HepG2 (cell line): Measurements from ENCODE around the gene PAPPA2. TPM values are rescaled to one million over a fixed set of nuclear protein-coding genes. Genes with fewer than 3 reads are reported as not detected.

Source experiments
- ATAC-seq: fragments of 200-7000 bp; cut with Tn5 transposase; 3 replicates; pipeline ENCODE4 v1.9.1; 2020; ENCODE audit warnings: mild to moderate bottlenecking, moderate library complexity
- BruUV-seq: library from RNA; stranded (reverse); fragments of 400-500 nt; replicated peaks from 2 replicates; lab custom pipeline; 2021; lab: Mats Ljungman, UMichigan
- CTCF ChIA-PET: fragments of 300-600 bp; formaldehyde crosslinking; extraction: SDS; loops from one replicate; lab custom pipeline; 2021; ENCODE audit warnings: low total read pairs, inconsistent platforms, low intra/inter-chr PET ratio; lab: Yijun Ruan, JAX
- POLR2A ChIA-PET: fragments of 350-600 bp; sonication (Branson Sonifier 250); formaldehyde crosslinking; loops from one replicate; lab custom pipeline; 2020; ENCODE audit warnings: antibody characterized with exemption, inconsistent platforms; lab: Yijun Ruan, JAX
- DNase-seq: peaks from one replicate; pipeline ENCODE4 v3.0.0-alpha.2; 2015; ENCODE audit warnings: low spot score
- FAIRE-seq: peaks from 3 replicates; lab custom pipeline; 2011; peaks lifted over from hg19 to GRCh38; lab: Jason Lieb, UNC
- H2AFZ ChIP-seq: one replicate; pipeline ENCODE4 v1.6.1; 2011; ENCODE audit warnings: low read length, inconsistent platforms
- H3K27ac ChIP-seq: fragments of 300-600 bp; 3 replicates; pipeline ENCODE4 v1.8.0; 2011; ENCODE audit warnings: mixed run types, mild to moderate bottlenecking, mixed read lengths, low read length, inconsistent platforms; ENCODE audit not compliant: insufficient read depth; ENCODE audit errors: extremely low read length
- H3K27me3 ChIP-seq, 2 experiments: fragments of 200-600 bp in 1 of 2; 2 replicates in 1 of 2; 3 replicates in 1 of 2; pipeline versions ENCODE4 v1.6.0 to v1.8.0; 2011; ENCODE audit warnings: low read length in 2 of 2, mild to moderate bottlenecking in 2 of 2, moderate library complexity in 2 of 2, inconsistent platforms in 1 of 2; ENCODE audit not compliant: insufficient read depth in 2 of 2, control insufficient read depth in 1 of 2
- H3K36me3 ChIP-seq, 2 experiments: fragments of 200-600 bp in 1 of 2; replicated peaks in 1 of 2; 2 replicates in 1 of 2; 3 replicates in 1 of 2; pipeline versions ENCODE4 v1.5.1 to v1.8.0; 2011; ENCODE audit warnings: low read length in 2 of 2, inconsistent platforms in 1 of 2; ENCODE audit not compliant: insufficient read depth in 2 of 2, control insufficient read depth in 1 of 2
- H3K4me1 ChIP-seq: 2 replicates; pipeline ENCODE4 v1.5.1; 2012; ENCODE audit warnings: low read length, inconsistent platforms; ENCODE audit not compliant: insufficient read depth
- H3K4me2 ChIP-seq: 2 replicates; pipeline ENCODE4 v1.6.0; 2011; ENCODE audit warnings: low read depth, low read length, inconsistent platforms
- H3K4me3 ChIP-seq, 3 experiments: fragments of 200-600 bp in 1 of 3; sonication (generic), shearing (Covaris generic) in 1 of 3; replicated peaks in 1 of 3; 2 replicates each; pipeline ENCODE4 v1.5.1; 2011 to 2016; ENCODE audit warnings: low read length in 3 of 3, inconsistent platforms in 2 of 3, low read depth in 2 of 3, mild to moderate bottlenecking in 2 of 3, control low read depth in 1 of 3, mixed read lengths in 1 of 3; ENCODE audit not compliant: insufficient read depth in 1 of 3
- H3K79me2 ChIP-seq: one replicate; pipeline ENCODE4 v1.6.1; 2011; ENCODE audit warnings: low read length, inconsistent platforms; ENCODE audit not compliant: insufficient read depth
- H3K9ac ChIP-seq: 2 replicates; pipeline ENCODE4 v1.6.0; 2011; ENCODE audit warnings: mild to moderate bottlenecking, low read depth, low read length, inconsistent platforms; ENCODE audit not compliant: insufficient read depth
- H3K9me3 ChIP-seq: 2 replicates; pipeline ENCODE4 v1.5.1; 2012; ENCODE audit warnings: mild to moderate bottlenecking, low read length
- H4K20me1 ChIP-seq: 2 replicates; pipeline ENCODE4 v1.6.0; 2011; ENCODE audit warnings: inconsistent platforms, mild to moderate bottlenecking, low read length, moderate library complexity; ENCODE audit not compliant: insufficient read depth
- EP300 ChIP-seq, 3 experiments: sonication (generic) in 1 of 3; formaldehyde crosslinking in 1 of 3; IDR thresholded peaks; 2 replicates each; pipeline versions ENCODE4 v1.5.1 to v1.6.1; 2011 to 2020; ENCODE audit warnings: low read depth in 2 of 3, low read length in 2 of 3, borderline replicate concordance in 1 of 3, improper control_type of control experiment in 1 of 3, mild to moderate bottlenecking in 1 of 3, missing genetic modification reagents in 1 of 3, moderate library complexity in 1 of 3
- ISL2 ChIP-seq: sonication (generic); formaldehyde crosslinking; IDR thresholded peaks from 2 replicates; pipeline ENCODE4 v1.5.0; 2020; ENCODE audit warnings: missing genetic modification reagents
- MAF1 ChIP-seq: sonication (generic); formaldehyde crosslinking; IDR thresholded peaks from 2 replicates; pipeline ENCODE4 v1.5.0; 2020; ENCODE audit warnings: missing genetic modification reagents, borderline replicate concordance
- NFATC3 ChIP-seq: sonication (generic); formaldehyde crosslinking; IDR thresholded peaks from 2 replicates; pipeline ENCODE4 v1.5.1; 2020; ENCODE audit warnings: mild to moderate bottlenecking, missing genetic modification reagents
- SP1 ChIP-seq, 2 experiments: fragments of 450-650 bp in 1 of 2; sonication (generic) in 1 of 2; formaldehyde crosslinking in 1 of 2; IDR thresholded peaks; 2 replicates each; pipeline versions ENCODE4 v1.4.0 to v1.6.1; 2016 to 2020; ENCODE audit warnings: missing genetic modification reagents in 1 of 2
- SP4 ChIP-seq: sonication (generic); formaldehyde crosslinking; IDR thresholded peaks from 2 replicates; pipeline ENCODE4 v1.8.1; 2023; ENCODE audit warnings: mild to moderate bottlenecking, missing genetic modification reagents
- SRSF1 ChIP-seq: fragments of 200-400 bp; formaldehyde crosslinking; optimal IDR thresholded peaks from 2 replicates; pipeline ENCODE3; 2017; ENCODE audit warnings: mild to moderate bottlenecking, low read depth, low read length, moderate library complexity
- ZFP1 ChIP-seq: IDR thresholded peaks from 2 replicates; pipeline ENCODE4 v1.6.1; 2016
- ZFP62 ChIP-seq: sonication (generic); formaldehyde crosslinking; IDR thresholded peaks from 2 replicates; pipeline ENCODE4 v1.4.0; 2020; ENCODE audit warnings: missing genetic modification reagents
- ZNF12 ChIP-seq: sonication (generic); formaldehyde crosslinking; IDR thresholded peaks from 2 replicates; pipeline ENCODE4 v1.5.0; 2020; ENCODE audit warnings: missing genetic modification reagents
- ZNF382 ChIP-seq: sonication (generic); formaldehyde crosslinking; IDR thresholded peaks from 2 replicates; pipeline ENCODE4 v1.5.0; 2020; ENCODE audit warnings: missing genetic modification reagents, mild to moderate bottlenecking, borderline replicate concordance
- ZNF619 ChIP-seq: sonication (generic); formaldehyde crosslinking; IDR thresholded peaks from 2 replicates; pipeline ENCODE4 v1.4.0; 2020; ENCODE audit warnings: mild to moderate bottlenecking, missing genetic modification reagents
- WGBS: methylation state at CpG from one replicate; pipeline ENCODE4 v1.1.6; 2017; ENCODE audit warnings: low lambda C conversion rate; 5-methylcytosine and 5-hydroxymethylcytosine counted together
- in situ Hi-C: cut with HindIII; loops from 2 replicates; pipeline ENCODE4 v1.10.0; 2017; ENCODE audit warnings: low pct_unique_long_range_greater_than_20kb; ENCODE audit not compliant: extremely low pct_ligation_motif_present
- intact Hi-C: fragments of 100-400 bp; cut with micrococcal nuclease; formaldehyde crosslinking; loops from one replicate; pipeline ENCODE4 v1.10.0; 2022; ENCODE audit not compliant: unreplicated experiment
- polyA plus RNA-seq, 8 experiments: library from polyadenylated mRNA; depleted of rRNA in 3 of 8; stranded (reverse) in 7 of 8; unstranded in 1 of 8; fragments of >200 nt; fragmentation: Illumina TruSeq in 4 of 8; extraction: Trizol in 4 of 8; gene quantifications; 2 replicates each; pipeline versions ENCODE4 v1.2.1 to v1.2.3, GENCODE V29; 2011 to 2016; ENCODE audit warnings: low read depth in 4 of 8, missing spikeins in 1 of 8, mixed read lengths in 1 of 8; ENCODE audit not compliant: insufficient read depth in 1 of 8
- total RNA-seq, 5 experiments: library from RNA; depleted of rRNA; stranded (reverse); fragments of >200 nt; fragmentation: Illumina TruSeq; extraction: Trizol; gene quantifications; 2 replicates each; pipeline ENCODE4 v1.2.3, GENCODE V29; 2016; ENCODE audit warnings: low read depth in 1 of 5
- TF ChIP-seq, protein P1 (sequence below): sonication (generic); formaldehyde crosslinking; IDR thresholded peaks from 2 replicates; pipeline ENCODE4 v1.4.0; 2020; ENCODE audit warnings: mild to moderate bottlenecking, missing genetic modification reagents
- TF ChIP-seq, protein P2 (sequence below): sonication (generic); formaldehyde crosslinking; IDR thresholded peaks from 2 replicates; pipeline ENCODE4 v1.4.0; 2020; ENCODE audit warnings: missing genetic modification reagents, mild to moderate bottlenecking, borderline replicate concordance
- TF ChIP-seq, protein P3 (sequence below): sonication (generic); formaldehyde crosslinking; conservative IDR thresholded peaks from 2 replicates; pipeline ENCODE4 v1.8.1; 2023; ENCODE audit warnings: missing genetic modification reagents
- TF ChIP-seq, protein P4 (sequence below): sonication (generic); formaldehyde crosslinking; IDR thresholded peaks from 2 replicates; pipeline ENCODE4 v1.4.0; 2020; ENCODE audit warnings: mild to moderate bottlenecking, missing genetic modification reagents, borderline replicate concordance
- TF ChIP-seq, protein P5 (sequence below): sonication (generic); formaldehyde crosslinking; IDR thresholded peaks from 2 replicates; pipeline ENCODE4 v1.4.0; 2020; ENCODE audit warnings: low read depth, mild to moderate bottlenecking, missing genetic modification reagents

Gene PAPPA2
- total and polyA plus RNA-seq, 2 of the 13 experiments (the other 11 are each of a cell fraction or from before 2014, with no cell fraction given), result 0.01 TPM; not detected in 1

DNA sequence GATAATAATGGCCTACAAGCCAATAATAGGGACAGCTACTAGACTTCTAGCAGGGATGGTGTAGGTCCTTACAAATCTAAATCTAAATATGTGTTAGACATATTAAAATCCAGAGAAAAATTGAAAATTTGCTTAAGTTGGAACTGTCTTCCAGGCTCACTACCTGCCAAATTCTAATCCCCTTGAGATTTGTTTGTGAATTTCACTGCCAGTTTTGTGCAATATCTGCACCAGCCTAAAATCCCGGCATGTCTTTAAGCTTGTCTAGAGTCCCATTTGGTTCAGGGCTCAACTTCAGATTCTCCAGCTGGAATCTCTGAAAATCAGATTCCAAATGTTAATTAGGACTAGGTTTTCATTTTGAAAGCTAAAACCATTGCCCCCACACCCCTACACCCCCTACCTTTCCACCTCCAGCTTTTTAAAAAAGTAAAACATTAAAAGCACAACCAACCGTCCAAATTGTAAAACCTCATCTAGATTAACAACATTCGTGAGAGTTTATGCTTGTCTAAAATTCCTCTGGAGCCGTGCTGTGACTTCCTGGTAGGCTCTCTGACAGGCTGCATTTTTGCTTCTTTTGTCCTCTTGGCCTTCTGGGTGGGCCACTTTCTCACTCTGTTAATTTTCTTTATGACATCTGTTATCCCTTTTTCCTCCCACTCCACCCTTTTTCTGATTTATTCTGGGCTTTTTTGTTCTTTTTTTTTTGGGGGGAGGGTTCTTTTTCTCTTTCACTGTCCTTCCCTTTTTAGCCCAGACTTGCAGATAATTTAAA, 348.7 kb downstream of the PAPPA2 start (continued):
- TF ChIP-seq SP1 (IDR thresholded peaks at IDR 0.05) (no peak), SP1 (CRISPR knock-in tag; IDR thresholded peaks at IDR 0.05) (no peak), SP4 (CRISPR knock-in tag) (no peak), MAF1 (CRISPR knock-in tag) (no peak), NFATC3 (no peak)
- TF ChIP-seq, protein P1, sequence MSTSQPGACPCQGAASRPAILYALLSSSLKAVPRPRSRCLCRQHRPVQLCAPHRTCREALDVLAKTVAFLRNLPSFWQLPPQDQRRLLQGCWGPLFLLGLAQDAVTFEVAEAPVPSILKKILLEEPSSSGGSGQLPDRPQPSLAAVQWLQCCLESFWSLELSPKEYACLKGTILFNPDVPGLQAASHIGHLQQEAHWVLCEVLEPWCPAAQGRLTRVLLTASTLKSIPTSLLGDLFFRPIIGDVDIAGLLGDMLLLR (CRISPR knock-in tag), result no peak

DNA sequence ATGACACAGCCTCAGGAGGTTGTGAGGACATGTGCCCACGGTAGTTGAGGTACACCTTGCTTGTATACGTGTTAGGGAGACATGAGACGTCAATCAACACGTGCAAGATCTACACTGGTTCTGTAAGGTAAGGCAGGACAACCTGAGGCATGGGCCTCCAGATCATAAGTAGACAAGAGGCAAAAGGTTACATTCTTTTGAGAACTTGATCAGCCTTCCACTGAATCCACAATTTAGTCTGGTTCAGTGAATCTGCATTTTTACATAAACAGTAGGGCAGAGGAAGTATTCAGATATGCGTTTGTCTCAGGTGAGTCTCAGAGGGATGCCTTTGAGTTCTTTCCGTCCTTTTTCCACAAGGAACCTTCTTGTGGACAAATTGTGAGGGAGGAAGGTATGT, 352.6 kb downstream of the PAPPA2 start:
- POLR2A ChIA-PET, result no interaction called here
- in situ Hi-C loops (no loop called here), intact Hi-C loops (no loop called here)
- Histone ChIP-seq H3K9me3 (no peaks in the 10 kb centered on the region), H3K4me3 (no peak overlapping the region), H4K20me1 (no peaks in the 10 kb centered on the region), H3K79me2 (no peaks in the 10 kb centered on the region), H3K36me3 (no peaks in the 10 kb centered on the region), H3K27me3 (no peaks in the 10 kb centered on the region), H3K27ac (no peak overlapping the region), H3K4me2 (no peak overlapping the region)
- 5% methylated on average over 6 of the region's 6 CpGs for WGBS
- DNase-seq, result no peak
- no peak for ATAC-seq
- BruUV-seq, result no TSS peak
- CTCF ChIA-PET, result no interaction called here
- no peak for TF ChIP-seq ZFP1 (CRISPR knock-in tag)
- TF ChIP-seq, protein P2, sequence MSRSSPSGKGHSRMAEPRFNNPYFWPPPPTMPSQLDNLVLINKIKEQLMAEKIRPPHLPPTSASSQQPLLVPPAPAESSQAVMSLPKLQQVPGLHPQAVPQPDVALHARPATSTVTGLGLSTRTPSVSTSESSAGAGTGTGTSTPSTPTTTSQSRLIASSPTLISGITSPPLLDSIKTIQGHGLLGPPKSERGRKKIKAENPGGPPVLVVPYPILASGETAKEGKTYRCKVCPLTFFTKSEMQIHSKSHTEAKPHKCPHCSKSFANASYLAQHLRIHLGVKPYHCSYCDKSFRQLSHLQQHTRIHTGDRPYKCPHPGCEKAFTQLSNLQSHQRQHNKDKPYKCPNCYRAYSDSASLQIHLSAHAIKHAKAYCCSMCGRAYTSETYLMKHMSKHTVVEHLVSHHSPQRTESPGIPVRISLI (CRISPR knock-in tag), result no peak
- TF ChIP-seq, protein P3, sequence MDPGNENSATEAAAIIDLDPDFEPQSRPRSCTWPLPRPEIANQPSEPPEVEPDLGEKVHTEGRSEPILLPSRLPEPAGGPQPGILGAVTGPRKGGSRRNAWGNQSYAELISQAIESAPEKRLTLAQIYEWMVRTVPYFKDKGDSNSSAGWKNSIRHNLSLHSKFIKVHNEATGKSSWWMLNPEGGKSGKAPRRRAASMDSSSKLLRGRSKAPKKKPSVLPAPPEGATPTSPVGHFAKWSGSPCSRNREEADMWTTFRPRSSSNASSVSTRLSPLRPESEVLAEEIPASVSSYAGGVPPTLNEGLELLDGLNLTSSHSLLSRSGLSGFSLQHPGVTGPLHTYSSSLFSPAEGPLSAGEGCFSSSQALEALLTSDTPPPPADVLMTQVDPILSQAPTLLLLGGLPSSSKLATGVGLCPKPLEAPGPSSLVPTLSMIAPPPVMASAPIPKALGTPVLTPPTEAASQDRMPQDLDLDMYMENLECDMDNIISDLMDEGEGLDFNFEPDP, result no peak
- TF ChIP-seq ZNF619 (CRISPR knock-in tag), result no peak
- no peak for TF ChIP-seq EP300 (IDR thresholded peaks at IDR 0.05; ENCODE audit: low read depth in 2 of 2, low read length in 2 of 2)
- no peak for TF ChIP-seq EP300 (CRISPR knock-in tag; IDR thresholded peaks at IDR 0.05; ENCODE audit: borderline replicate concordance)
- TF ChIP-seq ZFP62 (CRISPR knock-in tag), result no peak
- TF ChIP-seq, protein P4, sequence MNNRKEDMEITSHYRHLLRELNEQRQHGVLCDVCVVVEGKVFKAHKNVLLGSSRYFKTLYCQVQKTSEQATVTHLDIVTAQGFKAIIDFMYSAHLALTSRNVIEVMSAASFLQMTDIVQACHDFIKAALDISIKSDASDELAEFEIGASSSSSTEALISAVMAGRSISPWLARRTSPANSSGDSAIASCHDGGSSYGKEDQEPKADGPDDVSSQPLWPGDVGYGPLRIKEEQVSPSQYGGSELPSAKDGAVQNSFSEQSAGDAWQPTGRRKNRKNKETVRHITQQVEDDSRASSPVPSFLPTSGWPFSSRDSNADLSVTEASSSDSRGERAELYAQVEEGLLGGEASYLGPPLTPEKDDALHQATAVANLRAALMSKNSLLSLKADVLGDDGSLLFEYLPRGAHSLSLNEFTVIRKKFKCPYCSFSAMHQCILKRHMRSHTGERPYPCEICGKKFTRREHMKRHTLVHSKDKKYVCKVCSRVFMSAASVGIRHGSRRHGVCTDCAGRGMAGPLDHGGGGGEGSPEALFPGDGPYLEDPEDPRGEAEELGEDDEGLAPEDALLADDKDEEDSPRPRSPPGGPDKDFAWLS (CRISPR knock-in tag), result no peak
- no peak for TF ChIP-seq SRSF1
- no peak for TF ChIP-seq ISL2 (CRISPR knock-in tag)
- TF ChIP-seq ZNF382 (CRISPR knock-in tag), result no peak
- TF ChIP-seq, protein P5, sequence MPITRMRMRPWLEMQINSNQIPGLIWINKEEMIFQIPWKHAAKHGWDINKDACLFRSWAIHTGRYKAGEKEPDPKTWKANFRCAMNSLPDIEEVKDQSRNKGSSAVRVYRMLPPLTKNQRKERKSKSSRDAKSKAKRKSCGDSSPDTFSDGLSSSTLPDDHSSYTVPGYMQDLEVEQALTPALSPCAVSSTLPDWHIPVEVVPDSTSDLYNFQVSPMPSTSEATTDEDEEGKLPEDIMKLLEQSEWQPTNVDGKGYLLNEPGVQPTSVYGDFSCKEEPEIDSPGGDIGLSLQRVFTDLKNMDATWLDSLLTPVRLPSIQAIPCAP (CRISPR knock-in tag), result no peak
- TF ChIP-seq ZNF12 (CRISPR knock-in tag), result no peak
- TF ChIP-seq, all 625 proteins: peak for 0
- FAIRE-seq, result no peak
- no peak overlapping the region for H2AFZ ChIP-seq
- no peaks in the 10 kb centered on the region for H3K4me1 ChIP-seq
- H3K9ac ChIP-seq, result no peak overlapping the region
